Measurements from ENCODE around the gene TFAP2C. TPM values are rescaled to one million over a fixed set of nuclear protein-coding genes. Genes with fewer than 3 reads are reported as not detected.

TFAP2C gene
- total RNA-seq, 1 donor from 2014 or later = 0.19 TPM

DNA sequence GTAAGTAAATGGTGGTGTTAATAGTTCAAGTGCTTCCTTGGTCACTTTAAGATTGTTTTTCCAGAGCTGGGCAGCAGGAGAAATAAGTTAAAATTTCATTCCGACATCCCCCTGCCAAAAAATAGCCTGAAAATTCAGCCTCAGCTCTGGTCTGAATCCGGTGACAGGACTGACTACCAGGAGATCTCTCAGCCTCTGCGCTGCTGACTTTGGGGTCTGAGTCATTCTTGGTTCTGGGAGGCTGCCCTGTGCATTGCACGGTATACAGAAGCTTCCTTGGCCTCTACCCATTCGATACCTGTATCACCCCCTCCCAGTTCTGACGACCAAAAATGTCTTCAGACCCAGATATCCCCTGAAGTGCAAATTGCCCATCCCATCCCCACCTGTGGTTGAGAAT, 36.3 kb upstream of the TFAP2C start:
- no peak for DNase-seq
- no peak overlapping the region for H3K4me3 ChIP-seq
- peaks cover 32% of the 10 kb centered on the region for H3K27me3 ChIP-seq (ENCODE audit: low read depth)
- intact Hi-C loops (cut with micrococcal nuclease) = no loop called here
- H3K36me3 ChIP-seq = no peaks in the 10 kb centered on the region
- H3K9me3 ChIP-seq (replicated peaks) = no peaks in the 10 kb centered on the region
- no peaks in the 10 kb centered on the region for H3K4me1 ChIP-seq
- H3K27ac ChIP-seq (replicated peaks) = no peak overlapping the region
- no peak for TF ChIP-seq CTCF (IDR thresholded peaks at IDR 0.05; ENCODE audit: borderline replicate concordance)

- no peaks in the 10 kb centered on the region for H3K9me3 ChIP-seq (replicated peaks)
- peaks cover 46% of the 10 kb centered on the region for H3K27me3 ChIP-seq (ENCODE audit: low read depth)
- no peak overlapping the region for H3K27ac ChIP-seq (replicated peaks)
- DNase-seq = no peak
- no peak for TF ChIP-seq CTCF (IDR thresholded peaks at IDR 0.05; ENCODE audit: borderline replicate concordance)
- intact Hi-C loops (cut with micrococcal nuclease) = no loop called here
- H3K4me3 ChIP-seq = no peak overlapping the region
- no peaks in the 10 kb centered on the region for H3K36me3 ChIP-seq
- H3K4me1 ChIP-seq = no peaks in the 10 kb centered on the region
These were observed 33.2 kb upstream of the TFAP2C start for GRCh38 chr20:56595746-56596475.

- Histone ChIP-seq H3K27me3 (ENCODE audit: low read depth) (peaks cover 34% of the 10 kb centered on the region), H3K27ac (replicated peaks) (no peak overlapping the region), H3K36me3 (no peaks in the 10 kb centered on the region), H3K4me1 (no peaks in the 10 kb centered on the region), H3K9me3 (replicated peaks) (no peaks in the 10 kb centered on the region), H3K4me3 (no peak overlapping the region)
- intact Hi-C loops (cut with micrococcal nuclease) = no loop called here
- DNase-seq = no peak
- TF ChIP-seq CTCF (IDR thresholded peaks at IDR 0.05; ENCODE audit: borderline replicate concordance) = no peak
These were observed 27.9 kb upstream of the TFAP2C start for GRCh38 chr20:56601166-56601565.

GRCh38 chr20:56604673-56605072, 24.4 kb upstream of the TFAP2C start:
- TF ChIP-seq CTCF (IDR thresholded peaks at IDR 0.05; ENCODE audit: borderline replicate concordance) = no peak
- Histone ChIP-seq H3K27me3 (ENCODE audit: low read depth) (peaks cover 15% of the 10 kb centered on the region), H3K9me3 (replicated peaks) (no peaks in the 10 kb centered on the region), H3K4me1 (no peaks in the 10 kb centered on the region), H3K36me3 (no peaks in the 10 kb centered on the region), H3K27ac (replicated peaks) (no peak overlapping the region), H3K4me3 (no peak overlapping the region)
- no peak for DNase-seq
- intact Hi-C loops (cut with micrococcal nuclease) = no loop called here

GRCh38 chr20:56605261-56605996, 23.7 kb upstream of the TFAP2C start:
- H3K9me3 ChIP-seq (replicated peaks) = no peaks in the 10 kb centered on the region
- H3K27me3 ChIP-seq (ENCODE audit: low read depth) = peaks cover 15% of the 10 kb centered on the region
- DNase-seq = no peak
- H3K27ac ChIP-seq (replicated peaks) = no peak overlapping the region
- TF ChIP-seq CTCF (IDR thresholded peaks at IDR 0.05; ENCODE audit: borderline replicate concordance) = no peak
- no peak overlapping the region for H3K4me3 ChIP-seq
- no peaks in the 10 kb centered on the region for H3K36me3 ChIP-seq
- H3K4me1 ChIP-seq = no peaks in the 10 kb centered on the region
- intact Hi-C loops (cut with micrococcal nuclease) = no loop called here
